ENCODE data around the gene AVPR1B.

GRCh38 chr1:206145771-206146290 is 28.6 kb upstream of the AVPR1B start:
- TF ChIP-seq, protein P1, sequence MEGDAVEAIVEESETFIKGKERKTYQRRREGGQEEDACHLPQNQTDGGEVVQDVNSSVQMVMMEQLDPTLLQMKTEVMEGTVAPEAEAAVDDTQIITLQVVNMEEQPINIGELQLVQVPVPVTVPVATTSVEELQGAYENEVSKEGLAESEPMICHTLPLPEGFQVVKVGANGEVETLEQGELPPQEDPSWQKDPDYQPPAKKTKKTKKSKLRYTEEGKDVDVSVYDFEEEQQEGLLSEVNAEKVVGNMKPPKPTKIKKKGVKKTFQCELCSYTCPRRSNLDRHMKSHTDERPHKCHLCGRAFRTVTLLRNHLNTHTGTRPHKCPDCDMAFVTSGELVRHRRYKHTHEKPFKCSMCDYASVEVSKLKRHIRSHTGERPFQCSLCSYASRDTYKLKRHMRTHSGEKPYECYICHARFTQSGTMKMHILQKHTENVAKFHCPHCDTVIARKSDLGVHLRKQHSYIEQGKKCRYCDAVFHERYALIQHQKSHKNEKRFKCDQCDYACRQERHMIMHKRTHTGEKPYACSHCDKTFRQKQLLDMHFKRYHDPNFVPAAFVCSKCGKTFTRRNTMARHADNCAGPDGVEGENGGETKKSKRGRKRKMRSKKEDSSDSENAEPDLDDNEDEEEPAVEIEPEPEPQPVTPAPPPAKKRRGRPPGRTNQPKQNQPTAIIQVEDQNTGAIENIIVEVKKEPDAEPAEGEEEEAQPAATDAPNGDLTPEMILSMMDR (IDR thresholded peaks at IDR 0.05) = no peak
- no peak for TF ChIP-seq POLR2AphosphoS5 (IDR thresholded peaks at IDR 0.05)
- no peak for TF ChIP-seq POLR2A (IDR thresholded peaks at IDR 0.05)
- no peak for TF ChIP-seq EP300 (IDR thresholded peaks at IDR 0.05)

All from stomach (tissue), 4 donors.